DND-41 (cell line): ENCODE measurements around the gene FAM76B.

Source experiments
- ATAC-seq: fragments of 200-7000 bp; cut with Tn5 transposase; 3 replicates; pipeline ENCODE4 v1.9.1; 2021; ENCODE audit warnings: low read depth; ENCODE audit not compliant: insufficient read depth
- DNase-seq: peaks from one replicate; pipeline ENCODE4 v3.0.0-alpha.2; 2020
- H2AFZ ChIP-seq: 2 replicates; pipeline ENCODE4 v1.6.0; 2012; ENCODE audit warnings: low read depth, low read length
- H3K27ac ChIP-seq: 2 replicates; pipeline ENCODE4 v1.5.1; 2012; ENCODE audit warnings: low read length, inconsistent platforms
- H3K27me3 ChIP-seq: fragments of 200-600 bp; sonication (generic); 2 replicates; pipeline ENCODE4 v1.6.0; 2012; ENCODE audit warnings: low read length, mild to moderate bottlenecking, inconsistent platforms; ENCODE audit not compliant: insufficient read depth, poor library complexity
- H3K36me3 ChIP-seq: 2 replicates; pipeline ENCODE4 v1.5.1; 2012; ENCODE audit warnings: low read length, inconsistent platforms; ENCODE audit not compliant: insufficient read depth
- H3K4me1 ChIP-seq: 2 replicates; pipeline ENCODE4 v1.5.1; 2012; ENCODE audit warnings: mild to moderate bottlenecking, low read length; ENCODE audit not compliant: insufficient read depth
- H3K4me2 ChIP-seq: 2 replicates; pipeline ENCODE4 v1.6.0; 2012; ENCODE audit warnings: mild to moderate bottlenecking, moderate library complexity, low read length, inconsistent platforms; ENCODE audit not compliant: insufficient read depth
- H3K4me3 ChIP-seq, 2 experiments: fragments of 200-600 bp in 1 of 2; shearing (Covaris generic) in 1 of 2; 2 replicates each; pipeline ENCODE4 v1.5.1; 2012 to 2016; ENCODE audit warnings: inconsistent platforms in 2 of 2, low read length in 2 of 2, mild to moderate bottlenecking in 2 of 2, low read depth in 1 of 2, moderate library complexity in 1 of 2
- H3K79me2 ChIP-seq: 2 replicates; pipeline ENCODE4 v1.6.0; 2012; ENCODE audit warnings: low read length, inconsistent platforms; ENCODE audit not compliant: insufficient read depth
- H3K9ac ChIP-seq: 2 replicates; pipeline ENCODE4 v1.6.0; 2012; ENCODE audit warnings: low read depth, mild to moderate bottlenecking, inconsistent platforms, low read length, moderate library complexity
- H3K9me3 ChIP-seq: 2 replicates; pipeline ENCODE4 v1.5.1; 2012; ENCODE audit warnings: low read length, moderate library complexity, mild to moderate bottlenecking, inconsistent platforms; ENCODE audit not compliant: insufficient read depth, severe bottlenecking
- H4K20me1 ChIP-seq: 2 replicates; pipeline ENCODE4 v1.6.0; 2012; ENCODE audit warnings: low read length; ENCODE audit not compliant: insufficient read depth
- EZH2 ChIP-seq: IDR thresholded peaks from 3 replicates; pipeline ENCODE4 v1.6.1; 2012; ENCODE audit warnings: borderline replicate concordance, low read depth, mild to moderate bottlenecking, moderate library complexity, low read length, inconsistent platforms; ENCODE audit not compliant: severe bottlenecking
- TF ChIP-seq, protein P1 (sequence below): IDR thresholded peaks from 2 replicates; pipeline ENCODE4 v1.5.1; 2012; ENCODE audit warnings: borderline replicate concordance, low read length, moderate library complexity, mild to moderate bottlenecking; ENCODE audit not compliant: poor library complexity, severe bottlenecking; ENCODE audit errors: extremely low read depth

The FAM76B gene

DNA sequence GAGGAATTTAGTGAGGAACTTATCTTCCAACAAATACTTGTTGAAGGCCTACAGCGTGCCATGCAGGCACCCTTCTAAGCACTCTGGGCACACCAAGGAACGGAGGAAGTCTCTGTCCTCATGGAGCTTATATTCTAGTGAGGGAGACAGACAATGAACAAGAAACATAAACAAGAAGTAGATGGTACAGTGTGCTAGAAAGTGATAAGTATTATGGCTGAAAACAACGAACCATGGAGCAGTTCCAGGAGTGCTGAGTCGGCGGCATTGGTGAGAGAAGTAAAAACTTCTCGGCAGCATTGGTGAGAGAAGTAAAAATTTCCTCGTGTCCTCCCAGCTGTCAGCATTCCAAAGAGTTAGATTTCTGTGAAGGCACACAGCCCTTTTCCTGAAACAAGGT, 53.2 kb downstream of the FAM76B start:
- DNase-seq (no peak), ATAC-seq (no peak)
- Histone ChIP-seq H3K27ac (no peak overlapping the region), H3K9ac (no peak overlapping the region), H3K4me2 (no peak overlapping the region), H3K4me1 (no peaks in the 10 kb centered on the region), H3K79me2 (no peaks in the 10 kb centered on the region), H3K36me3 (no peaks in the 10 kb centered on the region), H3K4me3 (no peak overlapping the region), H3K27me3 (peaks cover 17% of the 10 kb centered on the region), H3K9me3 (no peaks in the 10 kb centered on the region), H4K20me1 (no peaks in the 10 kb centered on the region), H2AFZ (no peak overlapping the region)
- TF ChIP-seq, protein P1, sequence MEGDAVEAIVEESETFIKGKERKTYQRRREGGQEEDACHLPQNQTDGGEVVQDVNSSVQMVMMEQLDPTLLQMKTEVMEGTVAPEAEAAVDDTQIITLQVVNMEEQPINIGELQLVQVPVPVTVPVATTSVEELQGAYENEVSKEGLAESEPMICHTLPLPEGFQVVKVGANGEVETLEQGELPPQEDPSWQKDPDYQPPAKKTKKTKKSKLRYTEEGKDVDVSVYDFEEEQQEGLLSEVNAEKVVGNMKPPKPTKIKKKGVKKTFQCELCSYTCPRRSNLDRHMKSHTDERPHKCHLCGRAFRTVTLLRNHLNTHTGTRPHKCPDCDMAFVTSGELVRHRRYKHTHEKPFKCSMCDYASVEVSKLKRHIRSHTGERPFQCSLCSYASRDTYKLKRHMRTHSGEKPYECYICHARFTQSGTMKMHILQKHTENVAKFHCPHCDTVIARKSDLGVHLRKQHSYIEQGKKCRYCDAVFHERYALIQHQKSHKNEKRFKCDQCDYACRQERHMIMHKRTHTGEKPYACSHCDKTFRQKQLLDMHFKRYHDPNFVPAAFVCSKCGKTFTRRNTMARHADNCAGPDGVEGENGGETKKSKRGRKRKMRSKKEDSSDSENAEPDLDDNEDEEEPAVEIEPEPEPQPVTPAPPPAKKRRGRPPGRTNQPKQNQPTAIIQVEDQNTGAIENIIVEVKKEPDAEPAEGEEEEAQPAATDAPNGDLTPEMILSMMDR: no peak
- TF ChIP-seq EZH2: no peak

DNA sequence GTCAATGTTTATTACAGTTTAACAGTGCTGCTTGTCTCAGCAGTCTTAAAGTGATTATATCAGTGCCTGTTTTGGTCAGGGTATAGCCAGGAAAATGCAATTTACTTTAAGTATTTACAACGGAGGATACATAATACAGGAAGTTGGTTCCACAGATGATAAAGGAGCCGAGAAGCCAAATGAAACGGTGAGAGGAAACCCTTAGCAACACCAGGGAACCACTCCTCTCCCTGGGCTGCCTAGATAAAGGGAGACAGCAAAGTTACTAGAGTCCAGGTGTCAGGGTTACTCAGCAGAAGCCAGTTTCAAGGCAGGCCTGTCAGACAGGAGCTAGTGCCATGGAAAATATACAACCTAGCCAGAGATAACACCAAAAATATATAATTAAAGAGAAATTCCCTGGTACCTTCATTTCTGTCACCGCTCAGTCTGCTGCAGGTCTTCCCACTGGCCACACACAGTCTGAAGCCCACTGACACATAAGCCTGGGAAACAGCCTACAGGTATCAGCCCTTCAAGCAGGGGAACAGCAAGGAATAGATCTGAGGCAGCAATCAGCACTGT, 55.5 kb downstream of the FAM76B start:
- no peak overlapping the region for H2AFZ ChIP-seq

DNA sequence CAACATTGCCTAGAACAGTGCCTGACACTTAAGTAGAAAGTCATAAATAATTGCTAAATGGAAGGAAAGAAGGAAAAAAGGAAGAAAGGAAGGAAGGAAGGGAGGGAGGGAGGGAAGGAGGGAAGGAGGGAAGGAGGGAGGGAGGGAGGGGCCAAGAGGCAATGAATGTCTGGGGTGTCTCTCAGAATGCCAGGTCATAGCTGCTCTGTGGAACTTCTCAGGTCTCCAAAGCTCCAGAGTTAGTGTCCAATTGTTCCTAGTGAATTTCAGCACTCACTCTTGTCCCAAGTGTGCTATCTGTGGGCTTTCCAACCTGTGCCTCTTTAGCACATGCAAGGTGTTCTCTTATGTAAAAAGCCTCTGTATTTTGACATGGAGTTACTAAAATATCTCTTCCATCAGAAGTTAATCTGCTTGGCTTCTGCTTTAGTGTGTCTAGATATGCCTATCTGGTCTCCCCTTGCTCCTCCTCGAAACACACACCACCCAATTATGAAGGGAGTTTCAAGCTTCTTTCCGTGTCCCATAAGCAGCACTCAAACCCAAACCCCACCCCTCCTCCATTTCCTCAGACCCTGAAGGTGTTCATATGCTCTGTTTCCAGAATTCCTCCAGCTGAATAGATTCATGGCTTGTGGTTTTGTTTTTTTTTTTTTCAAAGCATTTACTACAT, 56.5 kb downstream of the FAM76B start:
- Histone ChIP-seq H2AFZ (no peak overlapping the region), H3K4me3 (no peak overlapping the region), H3K36me3 (no peaks in the 10 kb centered on the region), H3K4me1 (no peaks in the 10 kb centered on the region), H3K27ac (no peak overlapping the region), H3K4me2 (no peak overlapping the region), H3K79me2 (no peaks in the 10 kb centered on the region), H4K20me1 (no peaks in the 10 kb centered on the region), H3K27me3 (peaks cover 23% of the 10 kb centered on the region), H3K9ac (no peak overlapping the region), H3K9me3 (no peaks in the 10 kb centered on the region)
- DNase-seq (no peak), ATAC-seq (no peak)
- TF ChIP-seq EZH2: no peak
- TF ChIP-seq, protein P1: no peak

More for the DNA sequence above, 55.5 kb downstream of the FAM76B start:
- Histone ChIP-seq H3K79me2 (no peaks in the 10 kb centered on the region), H3K9ac (no peak overlapping the region), H3K36me3 (no peaks in the 10 kb centered on the region), H3K4me3 (no peak overlapping the region), H3K4me2 (no peak overlapping the region), H4K20me1 (no peaks in the 10 kb centered on the region), H3K9me3 (no peaks in the 10 kb centered on the region), H3K27ac (no peak overlapping the region), H3K4me1 (no peaks in the 10 kb centered on the region), H3K27me3 (peaks cover 22% of the 10 kb centered on the region)
- no peak for DNase-seq
- TF ChIP-seq, protein P1: no peak
- TF ChIP-seq EZH2: no peak
- no peak for ATAC-seq
